Fibroblast of pulmonary artery (primary cell): ENCODE results near the gene ITCH.

ENCODE experiments used
- DNase-seq: peaks from one replicate; pipeline ENCODE4 v3.0.0-alpha.2; 2010; ENCODE audit warnings: low read depth
- H3K4me3 ChIP-seq: replicated peaks from 2 replicates; pipeline ENCODE4 v1.5.1; 2011; ENCODE audit warnings: low read depth, mild to moderate bottlenecking, control low read depth, low read length, moderate library complexity
- TF ChIP-seq, protein P1 (sequence below): IDR thresholded peaks from 2 replicates; pipeline ENCODE4 v1.5.1; 2011; ENCODE audit warnings: mild to moderate bottlenecking, control low read depth, low read length, inconsistent platforms; ENCODE audit errors: missing control alignments

Gene ITCH

DNA sequence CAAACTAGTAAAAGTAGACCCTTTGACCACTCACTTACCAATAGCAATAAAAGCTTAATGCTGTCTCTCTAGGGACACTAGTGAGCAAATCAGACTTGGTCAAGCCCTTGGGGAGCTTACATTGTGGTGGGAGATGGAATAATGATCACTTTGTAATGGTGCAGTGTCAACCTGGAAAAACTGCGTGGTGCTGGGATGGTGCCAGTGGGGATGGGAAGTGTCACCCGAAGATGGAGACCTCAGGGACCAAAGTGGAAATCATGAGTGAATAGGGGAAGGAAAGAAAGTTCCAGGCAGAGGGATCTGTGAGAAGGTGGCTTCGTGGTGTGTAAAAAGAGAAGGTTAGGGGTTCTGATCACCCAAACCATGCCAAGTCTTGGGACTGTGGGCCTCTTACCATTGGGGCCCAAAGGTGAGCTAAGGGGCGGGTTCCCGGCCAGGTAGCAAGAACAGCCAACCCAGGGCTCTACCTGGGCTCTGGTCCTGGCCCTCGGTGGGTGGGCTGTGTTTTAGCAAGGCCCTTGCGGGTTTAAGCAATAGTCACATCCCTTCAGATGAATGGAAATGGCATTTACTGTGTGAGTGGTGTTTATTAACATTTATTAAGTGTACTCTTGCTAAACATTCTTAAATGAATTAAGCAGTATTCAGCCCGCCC, 168.7 kb downstream of the ITCH start:
- TF ChIP-seq, protein P1, sequence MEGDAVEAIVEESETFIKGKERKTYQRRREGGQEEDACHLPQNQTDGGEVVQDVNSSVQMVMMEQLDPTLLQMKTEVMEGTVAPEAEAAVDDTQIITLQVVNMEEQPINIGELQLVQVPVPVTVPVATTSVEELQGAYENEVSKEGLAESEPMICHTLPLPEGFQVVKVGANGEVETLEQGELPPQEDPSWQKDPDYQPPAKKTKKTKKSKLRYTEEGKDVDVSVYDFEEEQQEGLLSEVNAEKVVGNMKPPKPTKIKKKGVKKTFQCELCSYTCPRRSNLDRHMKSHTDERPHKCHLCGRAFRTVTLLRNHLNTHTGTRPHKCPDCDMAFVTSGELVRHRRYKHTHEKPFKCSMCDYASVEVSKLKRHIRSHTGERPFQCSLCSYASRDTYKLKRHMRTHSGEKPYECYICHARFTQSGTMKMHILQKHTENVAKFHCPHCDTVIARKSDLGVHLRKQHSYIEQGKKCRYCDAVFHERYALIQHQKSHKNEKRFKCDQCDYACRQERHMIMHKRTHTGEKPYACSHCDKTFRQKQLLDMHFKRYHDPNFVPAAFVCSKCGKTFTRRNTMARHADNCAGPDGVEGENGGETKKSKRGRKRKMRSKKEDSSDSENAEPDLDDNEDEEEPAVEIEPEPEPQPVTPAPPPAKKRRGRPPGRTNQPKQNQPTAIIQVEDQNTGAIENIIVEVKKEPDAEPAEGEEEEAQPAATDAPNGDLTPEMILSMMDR: no peak
- H3K4me3 ChIP-seq: no peak overlapping the region
- no peak for DNase-seq

DNA sequence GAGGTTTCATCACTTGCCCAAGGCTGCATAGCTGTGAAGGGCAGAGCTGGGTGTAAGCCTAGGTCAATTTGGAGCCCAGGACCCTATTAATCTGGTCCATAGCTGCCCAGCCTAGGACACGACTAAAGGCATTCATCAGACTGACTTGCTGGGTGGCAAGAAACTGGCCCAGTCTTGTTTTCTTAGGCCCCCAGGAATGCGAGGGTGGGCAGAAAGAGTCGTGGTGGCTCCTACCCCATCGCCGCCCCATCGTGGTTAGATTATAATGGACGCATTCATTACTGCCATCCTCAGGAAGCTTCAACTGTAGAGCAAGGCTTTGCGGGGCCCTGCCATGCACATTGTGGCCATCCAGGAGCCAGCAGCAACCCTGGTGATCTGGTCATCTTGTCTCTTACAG, 169.2 kb downstream of the ITCH start:
- TF ChIP-seq, protein P1: no peak
- no peak for DNase-seq
- H3K4me3 ChIP-seq: no peak overlapping the region

DNA sequence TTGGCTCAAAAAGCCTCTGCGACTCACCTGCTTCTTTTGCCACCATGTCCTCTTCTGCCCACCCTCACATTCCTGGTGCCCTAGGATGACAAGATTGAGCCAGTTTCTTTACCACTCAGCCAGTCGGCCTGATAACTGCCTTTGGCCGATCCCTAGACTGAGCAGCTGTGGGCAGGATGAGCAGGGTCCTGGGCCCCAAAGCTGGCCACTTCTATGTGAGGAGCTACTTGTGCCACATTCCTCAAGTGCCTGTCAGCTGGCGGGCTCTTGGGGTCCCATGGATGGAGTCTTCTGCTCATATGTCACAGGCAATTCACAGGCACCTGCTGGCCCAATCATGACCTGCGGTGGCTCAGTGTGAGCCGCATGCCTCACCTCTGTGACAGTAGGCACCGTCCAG, 169.7 kb downstream of the ITCH start:
- no peak overlapping the region for H3K4me3 ChIP-seq
- DNase-seq: no peak
- TF ChIP-seq, protein P1: no peak

- TF ChIP-seq, protein P1: no peak
- H3K4me3 ChIP-seq: no peak overlapping the region
- DNase-seq: no peak
Observed at GRCh38 chr20:34534391-34535165, 171.5 kb downstream of the ITCH start.

DNA sequence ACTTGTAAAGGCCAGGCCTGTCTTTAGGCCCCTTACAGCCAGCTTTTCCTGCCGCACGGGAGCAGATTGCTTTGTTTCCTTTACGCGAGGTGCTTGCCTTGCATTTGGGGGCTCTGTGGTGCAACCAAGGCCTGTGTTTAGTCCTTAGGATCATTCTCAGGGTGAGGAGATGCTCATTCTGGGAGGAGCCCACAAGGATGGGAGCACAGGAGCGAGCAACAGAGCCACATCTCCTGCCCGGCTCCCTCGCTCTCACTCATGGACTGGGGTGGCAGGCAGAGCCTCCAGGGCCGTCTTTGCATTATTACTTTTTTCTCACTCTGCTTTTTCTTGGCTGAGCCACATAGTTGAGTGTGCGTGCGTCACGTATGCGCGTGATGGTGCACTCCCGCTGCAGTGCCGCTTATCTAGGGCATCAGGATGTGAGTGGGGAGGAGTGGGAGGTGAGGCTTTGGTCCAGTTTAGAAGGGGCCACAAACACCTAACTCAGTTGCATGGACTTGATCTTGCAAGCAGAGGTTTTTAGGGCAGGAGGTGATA, 172.3 kb downstream of the ITCH start:
- DNase-seq: no peak
- no peak overlapping the region for H3K4me3 ChIP-seq
- TF ChIP-seq, protein P1: no peak

- H3K4me3 ChIP-seq: no peak overlapping the region
- TF ChIP-seq, protein P1: no peak
- DNase-seq: no peak
Observed at GRCh38 chr20:34535857-34536256, 172.8 kb downstream of the ITCH start.
